ENCODE measurements around the gene BTBD8.

Gene BTBD8

DNA sequence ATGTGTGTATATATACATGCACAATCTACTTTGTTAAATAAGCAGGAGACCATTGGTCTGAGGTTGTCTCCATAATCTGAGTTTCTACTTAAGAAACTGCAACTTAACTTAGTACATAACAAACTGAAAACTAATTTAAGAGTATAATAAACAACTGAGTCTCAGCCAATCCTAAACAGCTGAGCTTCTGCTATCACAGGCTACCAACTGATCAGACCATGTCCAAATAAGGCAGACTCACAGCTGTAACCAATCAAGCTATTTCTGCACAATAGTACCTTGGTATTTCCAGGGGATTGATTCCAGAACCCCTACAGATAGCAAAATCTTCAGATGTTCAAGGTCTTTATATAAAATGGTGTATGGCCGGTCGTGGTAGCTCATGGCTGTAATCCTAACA, 111.6 kb downstream of the BTBD8 start:
- Histone ChIP-seq H3K9ac (ENCODE audit: low read length) (no peak overlapping the region), H3K27ac (ENCODE audit: low read depth, low read length, poor library complexity, severe bottlenecking) (no peak overlapping the region), H3K9me2 (ENCODE audit: low read depth, low read length) (no peaks in the 10 kb centered on the region), H3K4me3 (ENCODE audit: low read depth, low read length, poor library complexity, severe bottlenecking) (no peak overlapping the region), H3K9me3 (ENCODE audit: low read length) (no peaks in the 10 kb centered on the region), H3K4me2 (ENCODE audit: low read length) (no peak overlapping the region), H2AFZ (ENCODE audit: low read length) (no peak overlapping the region), H3K4me1 (ENCODE audit: insufficient read depth, low read length, severe bottlenecking) (no peaks in the 10 kb centered on the region), H3K27me3 (ENCODE audit: insufficient read depth, low read length) (no peaks in the 10 kb centered on the region), H3F3A (ENCODE audit: insufficient read depth, low read length) (no peaks in the 10 kb centered on the region), H4K20me1 (ENCODE audit: insufficient read depth, low read length) (no peaks in the 10 kb centered on the region), H3K36me3 (ENCODE audit: insufficient read depth, low read length) (no peaks in the 10 kb centered on the region), H3K79me2 (ENCODE audit: insufficient read depth, low read length) (no peaks in the 10 kb centered on the region)
- TF ChIP-seq, protein P1, sequence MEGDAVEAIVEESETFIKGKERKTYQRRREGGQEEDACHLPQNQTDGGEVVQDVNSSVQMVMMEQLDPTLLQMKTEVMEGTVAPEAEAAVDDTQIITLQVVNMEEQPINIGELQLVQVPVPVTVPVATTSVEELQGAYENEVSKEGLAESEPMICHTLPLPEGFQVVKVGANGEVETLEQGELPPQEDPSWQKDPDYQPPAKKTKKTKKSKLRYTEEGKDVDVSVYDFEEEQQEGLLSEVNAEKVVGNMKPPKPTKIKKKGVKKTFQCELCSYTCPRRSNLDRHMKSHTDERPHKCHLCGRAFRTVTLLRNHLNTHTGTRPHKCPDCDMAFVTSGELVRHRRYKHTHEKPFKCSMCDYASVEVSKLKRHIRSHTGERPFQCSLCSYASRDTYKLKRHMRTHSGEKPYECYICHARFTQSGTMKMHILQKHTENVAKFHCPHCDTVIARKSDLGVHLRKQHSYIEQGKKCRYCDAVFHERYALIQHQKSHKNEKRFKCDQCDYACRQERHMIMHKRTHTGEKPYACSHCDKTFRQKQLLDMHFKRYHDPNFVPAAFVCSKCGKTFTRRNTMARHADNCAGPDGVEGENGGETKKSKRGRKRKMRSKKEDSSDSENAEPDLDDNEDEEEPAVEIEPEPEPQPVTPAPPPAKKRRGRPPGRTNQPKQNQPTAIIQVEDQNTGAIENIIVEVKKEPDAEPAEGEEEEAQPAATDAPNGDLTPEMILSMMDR (IDR thresholded peaks at IDR 0.05; ENCODE audit: low read length), result no peak
- TF ChIP-seq EZH2 (IDR thresholded peaks at IDR 0.05; ENCODE audit: borderline replicate concordance, low read length), result no peak

DNA sequence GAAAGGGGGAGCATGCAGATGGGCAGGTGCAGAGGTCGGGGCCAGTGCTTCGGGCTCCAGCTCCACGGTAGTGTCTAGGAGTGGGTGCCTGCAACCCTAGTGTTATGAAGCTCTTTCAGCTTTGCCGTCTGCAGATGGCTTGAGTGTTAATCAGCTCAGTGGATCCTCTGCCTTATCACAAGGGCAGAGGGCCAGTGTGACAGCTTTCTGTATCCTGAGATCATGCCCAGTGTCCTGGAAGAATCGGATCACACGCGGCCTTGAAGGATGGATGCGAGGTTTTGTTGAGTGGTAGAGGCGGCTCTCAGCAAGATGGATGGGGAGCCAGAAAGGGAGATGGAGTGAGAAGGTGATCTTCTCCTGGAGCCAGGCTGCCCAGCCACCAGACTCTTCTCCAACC, 112.1 kb downstream of the BTBD8 start:
- H3K9me3 ChIP-seq (ENCODE audit: low read length), result no peaks in the 10 kb centered on the region

DNA sequence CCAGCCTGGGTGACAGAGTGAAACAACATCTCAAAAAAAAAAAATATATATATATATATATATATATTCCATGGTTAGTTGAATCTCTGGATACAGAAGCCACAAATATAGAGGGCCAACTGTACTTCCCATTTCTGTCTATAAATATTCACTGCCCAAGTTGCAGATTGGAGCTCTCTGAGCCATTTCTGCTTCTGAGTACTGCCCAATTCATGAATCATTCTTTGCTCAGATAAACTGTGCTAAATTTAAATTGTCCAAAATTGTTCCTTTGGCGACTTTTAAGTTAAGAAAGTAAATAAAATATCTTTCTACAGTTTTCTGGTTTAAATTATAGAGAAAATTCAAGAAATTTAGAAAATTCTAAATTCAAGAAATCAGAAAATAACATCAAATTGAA, 114.4 kb downstream of the BTBD8 start:
- no peak overlapping the region for H3K4me2 ChIP-seq (ENCODE audit: low read length)

More for the DNA sequence above, 112.1 kb downstream of the BTBD8 start:
- Histone ChIP-seq H3K9ac (ENCODE audit: low read length) (no peak overlapping the region), H3K9me2 (ENCODE audit: low read depth, low read length) (no peaks in the 10 kb centered on the region), H4K20me1 (ENCODE audit: insufficient read depth, low read length) (no peaks in the 10 kb centered on the region), H3K79me2 (ENCODE audit: insufficient read depth, low read length) (no peaks in the 10 kb centered on the region), H3K4me3 (ENCODE audit: low read depth, low read length, poor library complexity, severe bottlenecking) (no peak overlapping the region), H3K4me1 (ENCODE audit: insufficient read depth, low read length, severe bottlenecking) (no peaks in the 10 kb centered on the region), H3K27ac (ENCODE audit: low read depth, low read length, poor library complexity, severe bottlenecking) (no peak overlapping the region), H3F3A (ENCODE audit: insufficient read depth, low read length) (no peaks in the 10 kb centered on the region), H3K36me3 (ENCODE audit: insufficient read depth, low read length) (no peaks in the 10 kb centered on the region), H2AFZ (ENCODE audit: low read length) (no peak overlapping the region), H3K27me3 (ENCODE audit: insufficient read depth, low read length) (no peaks in the 10 kb centered on the region), H3K4me2 (ENCODE audit: low read length) (no peak overlapping the region)
- TF ChIP-seq, protein P1 (IDR thresholded peaks at IDR 0.05; ENCODE audit: low read length), result no peak
- no peak for TF ChIP-seq EZH2 (IDR thresholded peaks at IDR 0.05; ENCODE audit: borderline replicate concordance, low read length)

More for the DNA sequence above, 114.4 kb downstream of the BTBD8 start:
- Histone ChIP-seq H3F3A (ENCODE audit: insufficient read depth, low read length) (no peaks in the 10 kb centered on the region), H3K4me1 (ENCODE audit: insufficient read depth, low read length, severe bottlenecking) (no peaks in the 10 kb centered on the region), H3K27me3 (ENCODE audit: insufficient read depth, low read length) (no peaks in the 10 kb centered on the region), H3K79me2 (ENCODE audit: insufficient read depth, low read length) (no peaks in the 10 kb centered on the region), H3K9ac (ENCODE audit: low read length) (no peak overlapping the region), H3K9me2 (ENCODE audit: low read depth, low read length) (no peaks in the 10 kb centered on the region), H3K36me3 (ENCODE audit: insufficient read depth, low read length) (no peaks in the 10 kb centered on the region), H3K9me3 (ENCODE audit: low read length) (no peaks in the 10 kb centered on the region), H2AFZ (ENCODE audit: low read length) (no peak overlapping the region), H4K20me1 (ENCODE audit: insufficient read depth, low read length) (no peaks in the 10 kb centered on the region), H3K27ac (ENCODE audit: low read depth, low read length, poor library complexity, severe bottlenecking) (no peak overlapping the region), H3K4me3 (ENCODE audit: low read depth, low read length, poor library complexity, severe bottlenecking) (no peak overlapping the region)
- TF ChIP-seq, protein P1 (IDR thresholded peaks at IDR 0.05; ENCODE audit: low read length), result no peak
